ENCODE data around the gene HS6ST1.
"Not testable (repeated sequence)": the region's sequence is repeated elsewhere in the genome, so short reads cannot be mapped to it uniquely, and the experiment has no call there.

DNA sequence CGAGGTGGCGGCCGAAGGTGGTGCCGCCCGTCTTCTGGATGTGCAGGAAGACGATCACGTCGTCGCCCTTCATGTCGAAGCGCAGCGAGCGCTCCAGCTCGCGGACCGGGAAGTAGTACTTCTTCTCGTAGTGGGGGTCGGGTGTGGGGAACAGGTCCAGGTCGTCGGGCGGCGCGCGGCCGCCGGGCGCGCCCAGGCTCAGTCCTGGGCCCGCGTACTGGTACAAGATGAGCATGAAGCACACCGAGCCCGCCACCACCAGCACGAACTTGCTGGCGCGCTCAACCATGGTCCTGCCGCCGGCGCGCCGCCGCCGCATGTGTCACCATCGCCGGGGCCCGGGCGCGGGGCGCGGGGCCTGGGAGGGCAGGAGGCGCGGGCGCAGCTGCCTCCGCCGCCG is 423 bp downstream of the HS6ST1 start:
- TF ChIP-seq, protein P1, sequence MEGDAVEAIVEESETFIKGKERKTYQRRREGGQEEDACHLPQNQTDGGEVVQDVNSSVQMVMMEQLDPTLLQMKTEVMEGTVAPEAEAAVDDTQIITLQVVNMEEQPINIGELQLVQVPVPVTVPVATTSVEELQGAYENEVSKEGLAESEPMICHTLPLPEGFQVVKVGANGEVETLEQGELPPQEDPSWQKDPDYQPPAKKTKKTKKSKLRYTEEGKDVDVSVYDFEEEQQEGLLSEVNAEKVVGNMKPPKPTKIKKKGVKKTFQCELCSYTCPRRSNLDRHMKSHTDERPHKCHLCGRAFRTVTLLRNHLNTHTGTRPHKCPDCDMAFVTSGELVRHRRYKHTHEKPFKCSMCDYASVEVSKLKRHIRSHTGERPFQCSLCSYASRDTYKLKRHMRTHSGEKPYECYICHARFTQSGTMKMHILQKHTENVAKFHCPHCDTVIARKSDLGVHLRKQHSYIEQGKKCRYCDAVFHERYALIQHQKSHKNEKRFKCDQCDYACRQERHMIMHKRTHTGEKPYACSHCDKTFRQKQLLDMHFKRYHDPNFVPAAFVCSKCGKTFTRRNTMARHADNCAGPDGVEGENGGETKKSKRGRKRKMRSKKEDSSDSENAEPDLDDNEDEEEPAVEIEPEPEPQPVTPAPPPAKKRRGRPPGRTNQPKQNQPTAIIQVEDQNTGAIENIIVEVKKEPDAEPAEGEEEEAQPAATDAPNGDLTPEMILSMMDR (IDR thresholded peaks at IDR 0.05) = not testable (repeated sequence)
- TF ChIP-seq POLR2A (IDR thresholded peaks at IDR 0.05) = not testable (repeated sequence)

All from gastroesophageal sphincter (tissue), 3 donors.